Measurements from ENCODE around the gene PSMC3. TPM values are rescaled to one million over a fixed set of nuclear protein-coding genes. Genes with fewer than 3 reads are reported as not detected.
"Not testable (repeated sequence)": the region's sequence is repeated elsewhere in the genome, so short reads cannot be mapped to it uniquely, and the experiment has no call there.

Gene PSMC3
- total and polyA plus RNA-seq, 11 donors = 121 to 258 (median 156) TPM

DNA sequence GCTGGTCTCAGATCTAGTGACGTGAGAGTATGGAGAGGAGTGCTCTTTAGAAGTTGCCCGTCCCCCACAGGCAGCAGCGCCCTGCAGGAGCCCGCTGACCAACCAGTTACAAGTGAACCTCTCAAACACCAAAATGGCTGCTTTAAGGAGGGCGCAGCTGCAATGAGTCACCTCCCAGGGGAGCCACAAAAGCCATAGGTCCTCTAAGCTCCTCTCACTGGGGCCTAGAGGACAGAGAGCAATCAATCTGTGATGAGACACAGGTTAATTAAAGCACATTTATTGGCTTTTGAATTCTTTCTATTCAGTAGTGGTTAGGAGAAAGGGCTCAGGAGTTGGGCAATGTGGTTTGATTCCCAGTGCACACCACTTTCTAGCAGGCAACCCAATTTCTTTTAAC lies 38.2 kb upstream of the PSMC3 start:
- peaks cover 0 to 52% (median 28%) of the 10 kb centered on the region in 9 donors for H3K36me3 ChIP-seq
- no peaks in the 10 kb centered on the region for H3K9me3 ChIP-seq
- ATAC-seq (no peak), DNase-seq (no peak)
- H3K27ac ChIP-seq = no peak overlapping the region
- peaks cover 3 to 49% (median 31%) of the 10 kb centered on the region in 12 donors for H3K4me1 ChIP-seq
- intact Hi-C loops (cut with DNase I) = loop anchor here in 2 of 10 donors (10.0 kb wide), 1 partner anchor 150 kb away; no protein-coding TSS in a partner anchor
- H3K27me3 ChIP-seq = no peaks in the 10 kb centered on the region
- 91 to 95% (median 92%) methylated on average over 5 of the region's 5 CpGs for whole genome bisulfite sequencing, 4 donors
- H3K4me3 ChIP-seq = no peak overlapping the region
- TF ChIP-seq, protein P1, sequence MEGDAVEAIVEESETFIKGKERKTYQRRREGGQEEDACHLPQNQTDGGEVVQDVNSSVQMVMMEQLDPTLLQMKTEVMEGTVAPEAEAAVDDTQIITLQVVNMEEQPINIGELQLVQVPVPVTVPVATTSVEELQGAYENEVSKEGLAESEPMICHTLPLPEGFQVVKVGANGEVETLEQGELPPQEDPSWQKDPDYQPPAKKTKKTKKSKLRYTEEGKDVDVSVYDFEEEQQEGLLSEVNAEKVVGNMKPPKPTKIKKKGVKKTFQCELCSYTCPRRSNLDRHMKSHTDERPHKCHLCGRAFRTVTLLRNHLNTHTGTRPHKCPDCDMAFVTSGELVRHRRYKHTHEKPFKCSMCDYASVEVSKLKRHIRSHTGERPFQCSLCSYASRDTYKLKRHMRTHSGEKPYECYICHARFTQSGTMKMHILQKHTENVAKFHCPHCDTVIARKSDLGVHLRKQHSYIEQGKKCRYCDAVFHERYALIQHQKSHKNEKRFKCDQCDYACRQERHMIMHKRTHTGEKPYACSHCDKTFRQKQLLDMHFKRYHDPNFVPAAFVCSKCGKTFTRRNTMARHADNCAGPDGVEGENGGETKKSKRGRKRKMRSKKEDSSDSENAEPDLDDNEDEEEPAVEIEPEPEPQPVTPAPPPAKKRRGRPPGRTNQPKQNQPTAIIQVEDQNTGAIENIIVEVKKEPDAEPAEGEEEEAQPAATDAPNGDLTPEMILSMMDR (IDR thresholded peaks at IDR 0.05) = no peak

DNA sequence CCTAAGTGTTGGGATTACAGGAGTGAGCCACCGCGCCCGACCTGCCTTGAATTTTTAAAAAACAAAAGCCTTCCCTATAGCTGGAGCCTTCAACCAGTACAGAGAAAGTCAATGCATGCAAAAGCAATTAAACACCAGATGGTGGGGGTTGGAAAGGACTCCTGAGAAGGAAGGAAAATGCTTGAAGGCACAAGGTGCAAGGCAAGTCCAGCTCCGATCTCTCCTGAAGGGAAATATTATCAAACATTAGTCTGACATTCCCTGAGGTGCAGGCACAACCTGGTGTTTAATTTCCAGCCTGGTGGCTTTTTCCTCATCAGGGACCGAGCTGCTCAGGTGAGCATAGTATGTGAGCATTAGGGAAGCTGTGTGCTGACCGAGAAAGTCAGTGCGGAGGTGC lies 35.6 kb upstream of the PSMC3 start:
- Histone ChIP-seq H3K4me1 (peaks cover 2 to 24% (median 16%) of the 10 kb centered on the region in 12 donors), H3K27me3 (no peaks in the 10 kb centered on the region), H3K36me3 (peaks cover 0 to 46% (median 10%) of the 10 kb centered on the region in 9 donors), H3K9me3 (no peaks in the 10 kb centered on the region), H3K4me3 (no peak overlapping the region), H3K27ac (no peak overlapping the region)
- intact Hi-C loops (cut with DNase I) = loop anchor here in 2 of 10 donors (10.0 kb wide), 1 partner anchor 153 kb away; no protein-coding TSS in a partner anchor
- DNase-seq = no peak
- no peak for ATAC-seq
- TF ChIP-seq, protein P1 (IDR thresholded peaks at IDR 0.05) = no peak
- TF ChIP-seq POLR2A (IDR thresholded peaks at IDR 0.05) = no peak
- 95 to 99% (median 97%) methylated on average over 7 of the region's 7 CpGs for WGBS, 4 donors

DNA sequence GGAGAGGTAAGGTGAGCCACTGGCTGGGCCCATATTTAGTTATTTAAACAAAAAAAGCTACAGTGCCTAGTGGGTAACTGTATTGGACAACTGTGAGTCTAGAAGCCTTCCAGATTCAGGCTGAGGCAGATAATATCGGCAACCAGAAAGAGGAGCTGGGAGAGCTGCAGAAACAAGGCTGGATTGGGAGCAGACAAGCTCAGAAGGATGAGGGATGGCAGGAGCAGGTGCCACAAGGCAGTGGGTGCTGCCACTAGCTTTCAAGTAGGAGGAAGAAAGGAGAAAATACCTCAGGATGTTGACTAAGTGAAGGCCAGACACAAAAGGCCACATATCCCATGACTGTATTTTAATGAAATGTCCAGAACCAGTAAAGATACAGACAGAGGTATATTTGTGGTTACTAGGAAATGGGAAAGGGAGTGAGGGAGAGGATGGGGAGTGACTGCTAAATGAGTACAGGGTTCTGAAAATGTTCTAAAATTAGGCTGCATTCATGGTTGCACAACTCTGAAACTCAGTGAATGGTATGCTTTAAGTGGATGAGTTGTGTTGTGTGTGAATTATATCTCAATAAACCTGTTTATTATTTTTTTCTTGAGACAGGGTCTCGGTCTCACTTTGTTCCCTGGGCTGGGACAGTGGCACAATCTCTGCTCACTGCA lies 34.5 kb upstream of the PSMC3 start:
- TF ChIP-seq, protein P1 (IDR thresholded peaks at IDR 0.05) = no peak
- no peak for TF ChIP-seq POLR2A (IDR thresholded peaks at IDR 0.05)
- Histone ChIP-seq H3K36me3 (peaks cover 0 to 42% (median 10%) of the 10 kb centered on the region in 9 donors), H3K4me3 (no peak overlapping the region), H3K4me1 (peaks cover 0 to 13% (median 5%) of the 10 kb centered on the region in 12 donors), H3K27me3 (no peaks in the 10 kb centered on the region), H3K9me3 (no peaks in the 10 kb centered on the region), H3K27ac (no peak overlapping the region)
- ATAC-seq (peak in 1 of 4 donors; percentile 9), DNase-seq (no peak)
- intact Hi-C loops (cut with DNase I) = loop anchor here in 2 of 10 donors (10.0 kb wide), 1 partner anchor 154 kb away; no protein-coding TSS in a partner anchor
- 88 to 94% (median 93%) methylated on average over 2 of the region's 2 CpGs for WGBS, 4 donors

DNA sequence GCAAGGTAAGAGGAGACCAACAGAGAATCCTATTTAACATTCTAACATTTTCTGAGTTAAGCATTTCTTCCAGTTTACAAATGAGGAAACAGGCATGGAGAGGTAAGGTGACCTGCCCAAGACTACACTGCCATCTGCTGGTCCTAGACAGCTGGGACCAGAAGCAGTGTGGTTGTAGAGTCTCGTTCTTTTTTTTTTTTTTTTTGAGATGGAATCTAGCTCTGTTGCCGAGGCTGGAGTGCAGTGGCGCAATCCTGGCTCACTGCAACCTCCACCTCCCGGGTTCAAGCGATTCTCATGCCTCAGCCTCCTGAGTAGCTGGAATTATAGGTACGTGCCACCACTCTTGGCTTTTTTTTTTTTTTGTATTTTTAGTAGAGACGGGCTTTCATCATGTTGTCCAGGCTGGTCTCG lies 28.0 kb upstream of the PSMC3 start:
- H3K36me3 ChIP-seq, H3K4me1 ChIP-seq, H3K4me3 ChIP-seq, H3K27ac ChIP-seq, H3K27me3 ChIP-seq, H3K9me3 ChIP-seq: not testable (repeated sequence)
- intact Hi-C loops (cut with DNase I) = loop anchor here in 7 of 10 donors (1.0 to 5.0 kb wide), 4 partner anchors 77 to 82 kb away; partner anchors contain the start of gene SPI1 (in 1 of the 7)
- 14 to 26% (median 21%) methylated on average over 8 of the region's 8 CpGs for WGBS, 4 donors
- TF ChIP-seq, protein P1 (IDR thresholded peaks at IDR 0.05) = peak; percentile 66 to 87 (median 78)
- peak in 4 of 5 donors; percentile 61 to 79 (median 70) for DNase-seq
- peak; percentile 56 to 92 (median 88) for ATAC-seq

Measured in heart left ventricle (tissue), 16 donors.